Stimulated activated CD4-positive, alpha-beta T cell treated with anti-CD3 and anti-CD28 coated beads, Interleukin-4, amount 100 ng/mL, for 1 hour (primary cell): Measurements from ENCODE around the gene SYTL3.
"Not testable (repeated sequence)": the region's sequence is repeated elsewhere in the genome, so short reads cannot be mapped to it uniquely, and the experiment has no call there.

ENCODE experiments used
- DNase-seq: peaks from one replicate; pipeline ENCODE4 v3.0.0-alpha.2; 2020

The SYTL3 gene

DNA sequence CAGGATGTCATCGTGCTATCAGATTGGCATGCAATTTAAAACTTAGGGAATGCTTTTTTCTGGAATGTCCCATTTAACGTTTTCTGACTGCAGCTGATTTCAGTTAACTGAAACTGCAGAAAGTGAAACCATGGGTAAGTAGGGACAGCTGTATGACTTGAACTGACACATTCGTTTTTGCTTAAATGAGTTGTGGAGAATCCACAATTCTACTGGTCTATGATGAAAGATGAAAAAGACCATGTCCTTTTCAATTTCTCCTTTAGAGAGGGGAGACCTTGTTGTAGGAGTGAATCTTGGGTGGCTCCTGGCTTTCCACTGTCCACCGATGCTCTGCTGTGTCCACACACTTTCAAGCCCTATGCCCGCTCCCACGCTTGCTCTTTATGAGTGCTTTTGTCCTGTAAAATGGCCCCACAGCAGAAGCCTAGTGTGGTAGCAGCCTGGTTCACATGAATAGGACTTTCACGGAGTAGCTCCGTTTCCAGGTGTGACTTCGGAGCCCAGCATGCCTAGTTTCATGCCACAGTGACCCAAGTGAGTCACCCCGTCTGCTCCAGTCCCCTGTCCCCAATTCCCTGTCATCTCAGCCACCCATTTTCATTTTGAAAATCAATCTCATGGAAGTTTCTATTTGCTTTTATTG is 27.2 kb upstream of the SYTL3 start:
- DNase-seq = no peak

DNA sequence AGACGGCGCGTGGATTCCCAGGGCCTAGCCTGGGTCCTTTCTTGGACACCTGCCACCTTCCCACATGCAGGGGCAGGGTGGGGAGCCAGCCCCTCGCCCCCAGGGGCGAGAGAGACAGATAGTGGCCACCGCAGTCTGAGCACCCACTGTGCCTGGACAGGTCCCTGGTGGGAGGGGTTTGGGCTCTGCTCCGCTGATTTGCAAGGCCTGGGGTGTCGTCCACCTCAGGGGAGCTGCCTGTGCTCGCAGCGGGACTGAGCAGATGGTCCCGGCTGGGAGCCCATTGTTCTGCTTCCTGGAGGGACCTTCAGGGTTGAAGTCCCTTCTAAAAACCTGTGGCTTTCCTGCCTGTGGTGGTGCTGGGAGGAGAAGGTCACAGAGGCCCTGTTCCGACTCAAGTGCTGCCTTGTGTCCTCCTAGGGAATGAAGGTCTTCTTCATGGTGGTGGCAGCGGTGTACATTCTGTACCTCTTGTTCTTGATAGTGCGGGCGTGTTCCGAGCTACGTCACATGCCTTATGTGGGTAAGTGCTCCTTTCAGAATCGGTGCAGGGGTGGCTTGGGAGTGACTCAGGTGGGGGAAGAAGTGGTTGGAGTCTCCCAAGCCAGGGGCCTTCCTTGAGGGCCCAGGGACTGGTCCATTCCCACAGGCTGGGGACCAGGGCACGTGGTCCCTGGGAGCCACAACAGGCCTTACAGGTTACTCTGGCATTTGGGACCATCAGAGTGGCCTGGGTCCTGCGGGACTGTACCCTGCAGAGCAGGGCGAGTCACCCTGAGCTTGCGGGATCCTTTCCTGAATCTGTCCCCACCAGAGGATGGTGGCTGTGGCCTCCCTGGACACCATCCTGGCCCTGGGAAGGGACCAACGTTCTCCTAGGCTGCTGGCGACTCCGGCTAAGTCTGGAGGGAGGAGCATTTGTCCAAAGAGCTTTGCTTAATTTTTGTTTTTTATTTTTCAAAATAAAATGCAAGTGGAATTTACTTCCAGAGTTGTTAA is 24.9 kb upstream of the SYTL3 start:
- DNase-seq = no peak

DNA sequence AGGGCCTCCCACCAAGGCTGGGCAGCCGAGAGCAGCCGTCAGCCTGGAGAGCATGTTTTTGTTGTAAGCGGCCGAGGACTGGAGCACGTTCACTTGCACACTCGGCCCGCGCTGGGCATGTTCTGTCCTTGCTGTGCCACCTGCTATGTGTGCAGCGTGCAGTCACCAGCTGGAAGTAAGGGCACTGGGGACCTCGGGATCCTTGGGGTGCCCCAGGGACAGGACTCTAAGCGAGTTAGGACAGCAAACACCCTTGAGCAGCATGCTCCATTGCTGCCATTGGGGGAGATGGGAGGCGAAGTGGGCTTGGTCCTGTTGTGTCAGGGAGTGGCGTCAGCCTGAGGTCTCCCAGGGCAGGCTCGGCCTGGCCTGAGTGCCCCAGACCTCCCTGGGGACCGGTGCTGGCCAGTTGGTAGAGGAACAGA is 24.0 kb upstream of the SYTL3 start:
- no peak for DNase-seq

DNA sequence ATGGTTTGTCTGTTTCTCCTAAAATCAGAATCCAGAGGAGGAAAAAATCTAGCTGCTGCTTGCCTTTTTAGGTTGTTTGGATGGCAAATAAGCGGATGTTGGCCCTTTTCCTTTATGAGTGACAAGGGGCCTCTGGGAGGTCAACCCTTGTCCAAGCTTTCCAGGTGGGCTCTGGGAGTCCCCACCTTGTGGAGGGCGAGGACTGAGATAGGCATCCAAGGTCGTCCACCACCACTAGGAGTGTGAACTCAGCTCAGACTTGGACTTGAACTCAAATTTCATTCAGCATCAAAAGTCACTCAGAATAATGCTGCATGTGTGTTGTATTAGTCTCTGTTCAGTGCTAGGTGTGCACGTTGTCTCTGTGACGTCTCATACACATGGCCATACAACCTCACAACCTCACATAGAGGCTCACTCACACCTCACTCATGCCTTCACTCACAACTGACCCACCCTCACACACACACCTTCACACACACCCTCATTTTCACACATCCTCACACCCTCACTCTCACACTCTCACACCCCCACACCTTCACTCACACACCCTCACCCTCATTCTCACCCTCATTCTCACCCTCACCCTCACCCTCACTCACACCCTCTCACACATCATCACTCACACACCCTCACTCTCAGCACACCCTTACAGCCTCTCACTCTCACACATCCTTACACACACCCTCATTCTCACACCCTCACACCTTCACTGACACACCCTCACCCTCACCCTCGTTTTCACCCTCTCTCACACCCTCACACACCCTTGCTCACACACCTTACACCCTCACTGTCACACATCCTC is 23.3 kb upstream of the SYTL3 start:
- no peak for DNase-seq

DNA sequence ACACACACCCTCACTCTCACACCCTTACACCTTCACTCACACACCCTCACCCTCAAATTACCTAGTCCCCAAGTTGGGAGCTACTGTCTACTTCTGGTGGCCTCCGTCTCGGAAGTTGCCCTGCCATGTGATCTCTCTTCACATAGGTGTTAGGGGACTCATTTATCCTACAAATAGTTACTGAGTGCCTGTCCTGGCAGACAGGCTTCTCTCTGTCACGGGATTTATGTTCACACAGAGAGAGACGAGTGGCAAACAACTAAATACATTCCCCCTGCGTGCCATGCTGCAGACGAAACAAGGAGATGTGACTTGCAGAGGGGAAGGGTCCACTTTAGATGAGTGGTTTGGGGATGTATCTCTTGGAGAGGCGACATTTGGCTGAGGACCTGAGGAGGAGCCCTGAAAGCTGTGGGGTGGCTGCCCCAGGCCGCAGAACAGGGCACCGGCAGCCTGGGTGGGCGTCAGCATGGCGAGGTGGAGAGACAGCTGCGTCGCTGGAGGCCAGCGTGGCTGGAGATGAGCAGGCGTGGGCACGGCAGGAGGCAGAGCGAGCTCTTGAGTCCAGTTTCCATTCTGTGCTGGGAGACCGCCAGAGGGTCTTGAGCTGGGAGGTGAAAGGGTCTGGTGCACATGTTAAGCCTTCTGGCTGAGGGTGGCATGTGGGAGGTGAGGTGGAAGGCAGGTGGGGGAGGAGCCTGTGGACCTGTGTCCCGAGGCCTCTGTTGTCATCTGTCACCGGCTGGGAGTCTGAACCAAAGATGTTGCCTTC is 22.5 kb upstream of the SYTL3 start:
- no peak for DNase-seq

DNA sequence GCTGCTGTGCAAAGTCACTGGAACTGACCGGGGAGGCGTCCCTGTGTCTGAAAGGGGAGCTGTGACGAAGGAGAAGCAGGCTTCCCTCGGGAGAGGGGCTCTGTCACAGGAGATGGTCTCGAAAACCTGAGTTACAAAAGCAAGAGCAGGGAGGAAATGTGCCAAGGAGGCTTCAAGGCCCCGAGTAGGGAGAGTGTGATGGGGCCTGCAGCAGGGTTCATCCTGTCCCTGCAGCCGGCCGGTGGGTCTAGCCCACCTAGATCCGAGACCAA is 22.0 kb upstream of the SYTL3 start:
- no peak for DNase-seq

DNA sequence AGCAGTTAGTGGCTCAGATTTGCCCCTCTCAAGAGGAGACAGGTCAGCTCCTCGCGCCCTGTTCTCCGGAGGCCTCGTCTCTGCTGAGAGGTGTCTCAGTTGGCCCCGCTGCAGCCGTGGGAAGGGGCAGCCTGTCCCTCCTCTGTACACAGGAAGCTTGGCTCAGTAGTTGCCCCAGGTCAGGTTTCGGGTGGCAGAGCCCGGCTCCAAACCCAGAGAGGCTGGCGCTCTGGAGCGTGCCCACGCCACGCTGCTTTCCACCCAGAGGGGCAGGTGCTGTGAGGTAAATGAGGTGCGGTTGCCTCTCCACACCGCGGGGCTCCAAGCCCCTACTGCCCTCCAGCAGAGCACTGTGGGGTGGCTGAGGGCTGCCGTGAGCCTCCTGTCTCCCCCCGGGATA is 21.3 kb upstream of the SYTL3 start:
- no peak for DNase-seq

DNA sequence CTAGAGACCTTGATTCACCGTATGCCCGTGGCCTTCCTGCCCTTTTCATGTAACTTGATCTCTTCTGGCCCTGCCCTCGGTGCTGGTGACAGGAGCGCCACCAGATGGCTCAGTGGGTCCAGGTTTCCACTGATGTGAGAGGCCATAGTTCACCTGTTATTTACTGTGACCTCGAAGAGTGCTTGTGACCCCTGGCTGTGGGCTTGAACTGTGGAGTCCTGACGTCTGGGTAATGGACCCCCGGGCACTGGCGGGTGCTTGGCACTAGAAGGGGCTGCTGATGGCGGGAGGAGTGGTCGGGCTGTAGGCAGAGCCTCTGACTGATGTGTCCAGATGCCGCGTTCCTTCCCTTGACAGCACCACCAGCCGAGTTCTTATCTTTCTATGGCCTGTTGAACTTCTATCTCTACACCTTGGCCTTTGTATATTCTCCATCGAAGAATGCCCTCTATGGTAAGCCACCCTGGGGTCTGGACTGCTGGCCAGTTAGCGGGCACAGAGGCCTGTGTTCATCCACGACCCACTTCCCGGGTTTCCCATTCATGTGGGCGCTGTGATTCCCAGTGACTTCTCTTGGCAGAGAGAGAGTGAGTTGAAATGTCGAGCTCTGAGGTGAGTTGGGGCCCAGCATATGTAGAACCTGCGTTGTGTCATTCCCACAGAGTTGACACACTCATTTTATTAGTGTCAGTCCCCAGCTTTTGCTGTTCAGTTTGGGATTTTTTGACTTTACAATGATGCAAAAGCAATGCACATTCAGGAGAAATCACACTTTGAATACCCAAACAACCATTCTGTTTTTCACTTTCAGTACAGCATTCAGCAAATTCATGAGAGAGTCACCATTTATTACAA is 20.3 kb upstream of the SYTL3 start:
- DNase-seq = peak; percentile 30

DNA sequence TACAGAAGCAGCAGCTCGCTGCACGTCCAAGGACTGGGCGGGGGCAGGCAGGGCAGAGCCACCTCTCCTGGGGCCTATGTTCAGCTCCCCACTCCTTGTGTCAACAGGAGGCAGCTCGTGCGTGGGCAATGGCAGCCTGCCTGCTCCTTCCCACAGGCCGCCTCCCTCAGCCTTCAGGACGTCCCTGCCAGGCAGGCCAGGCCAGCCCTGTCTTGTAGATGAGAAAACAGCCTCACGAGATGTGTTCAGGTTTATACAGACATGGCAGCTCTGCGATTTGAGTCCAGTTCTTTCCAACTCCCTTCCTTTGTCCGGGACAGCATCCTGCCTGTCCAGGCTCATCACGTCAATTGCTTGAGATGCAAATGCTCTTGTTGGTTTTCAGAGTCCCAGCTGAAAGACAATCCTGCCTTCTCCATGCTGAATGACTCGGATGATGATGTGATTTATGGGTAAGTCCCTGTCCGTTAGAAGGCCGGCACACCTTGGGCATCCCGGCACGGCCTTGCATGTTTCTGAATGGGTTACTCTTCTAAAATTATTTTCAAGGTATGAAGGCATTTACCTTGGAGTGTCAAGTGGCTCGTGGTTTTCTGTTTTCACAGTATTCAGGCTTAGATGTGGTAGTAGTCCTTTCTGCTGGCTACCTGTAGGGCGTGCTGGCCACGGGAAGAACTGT is 18.8 kb upstream of the SYTL3 start:
- no peak for DNase-seq

DNA sequence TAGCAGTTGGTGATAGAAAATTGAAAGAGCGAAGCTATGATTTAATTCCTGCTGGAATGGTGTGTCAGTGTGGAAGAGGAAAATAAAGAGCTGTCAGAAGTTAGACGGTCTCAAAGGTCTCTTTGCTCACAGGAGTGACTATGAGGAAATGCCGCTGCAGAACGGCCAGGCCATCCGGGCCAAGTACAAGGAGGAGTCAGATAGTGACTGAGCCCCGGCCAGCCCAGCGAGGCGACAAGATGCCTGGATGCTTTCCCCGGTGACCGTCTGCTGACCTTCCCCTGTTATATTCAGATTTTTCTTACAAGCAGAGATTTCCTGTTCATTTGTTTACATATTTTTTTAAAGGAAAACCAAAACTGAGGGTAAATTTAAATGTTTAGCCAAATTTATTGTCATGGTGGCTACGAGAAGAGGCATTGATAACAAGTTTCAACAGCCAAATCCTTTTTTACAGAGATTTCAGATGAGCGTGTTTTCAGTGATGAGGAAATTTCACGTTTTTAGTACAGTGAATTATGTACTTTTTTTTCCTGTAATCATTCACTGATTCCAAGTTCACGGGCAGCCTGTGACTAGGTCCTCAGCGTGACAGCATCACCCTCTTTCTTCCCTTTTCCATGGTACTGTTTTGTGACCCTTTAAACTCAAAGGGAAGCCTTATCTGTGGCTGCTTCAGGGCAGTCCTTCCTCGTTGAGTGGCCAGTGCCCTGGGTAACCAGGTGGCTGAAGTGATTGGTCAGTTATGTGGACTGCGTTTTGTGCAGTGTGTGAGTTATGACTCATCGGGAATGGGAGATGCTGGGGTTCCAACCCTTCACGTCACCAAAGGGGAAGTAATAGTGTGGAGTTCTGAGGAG is 17.9 kb upstream of the SYTL3 start:
- no peak for DNase-seq

DNA sequence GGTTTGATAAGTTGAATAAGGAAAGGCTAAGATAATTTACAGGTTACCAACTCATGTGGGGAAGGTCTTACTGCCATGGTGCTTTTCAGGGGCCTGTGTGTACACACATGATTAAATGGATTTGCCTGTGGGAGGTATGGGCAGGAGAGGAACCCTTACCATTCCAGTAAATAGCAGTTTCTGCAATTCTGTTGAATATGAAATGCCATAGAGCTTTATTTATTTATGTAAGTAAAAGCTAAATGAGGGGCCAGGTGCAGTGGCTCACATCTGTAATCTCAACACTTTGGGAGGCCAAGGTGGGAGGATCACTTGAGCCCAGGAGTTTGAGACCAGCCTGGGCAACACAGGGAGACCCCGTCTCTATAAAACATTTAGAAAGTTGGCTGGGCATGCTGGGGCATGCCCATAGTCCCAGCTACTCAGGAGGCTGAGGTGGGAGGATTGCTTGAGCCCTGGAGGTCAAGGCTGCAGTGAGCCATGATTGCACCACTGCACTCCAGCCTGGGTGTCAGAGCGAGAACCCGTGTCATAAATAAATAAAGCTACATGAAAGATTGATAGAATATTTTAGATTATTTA is 17.2 kb upstream of the SYTL3 start:
- DNase-seq = not testable (repeated sequence)

DNA sequence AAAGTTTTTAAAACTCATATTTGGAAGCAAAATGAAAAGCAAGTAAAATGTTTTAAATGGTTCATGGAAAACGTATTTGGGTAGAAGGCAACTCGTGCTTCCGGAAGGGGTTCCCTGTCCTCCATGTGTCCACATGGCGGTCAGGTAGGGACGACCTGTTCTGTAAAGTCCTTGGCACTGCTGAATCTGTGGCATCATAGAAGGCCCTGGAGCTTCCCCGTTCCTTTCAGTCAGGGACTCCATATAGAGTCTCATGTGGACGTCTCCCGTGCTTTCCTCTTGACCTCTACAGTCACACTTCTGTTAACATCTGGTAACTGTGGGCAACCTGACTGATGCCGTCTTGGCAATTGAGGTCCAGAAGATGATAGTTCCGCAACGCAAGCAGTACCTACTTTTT is 16.7 kb upstream of the SYTL3 start:
- no peak for DNase-seq

DNA sequence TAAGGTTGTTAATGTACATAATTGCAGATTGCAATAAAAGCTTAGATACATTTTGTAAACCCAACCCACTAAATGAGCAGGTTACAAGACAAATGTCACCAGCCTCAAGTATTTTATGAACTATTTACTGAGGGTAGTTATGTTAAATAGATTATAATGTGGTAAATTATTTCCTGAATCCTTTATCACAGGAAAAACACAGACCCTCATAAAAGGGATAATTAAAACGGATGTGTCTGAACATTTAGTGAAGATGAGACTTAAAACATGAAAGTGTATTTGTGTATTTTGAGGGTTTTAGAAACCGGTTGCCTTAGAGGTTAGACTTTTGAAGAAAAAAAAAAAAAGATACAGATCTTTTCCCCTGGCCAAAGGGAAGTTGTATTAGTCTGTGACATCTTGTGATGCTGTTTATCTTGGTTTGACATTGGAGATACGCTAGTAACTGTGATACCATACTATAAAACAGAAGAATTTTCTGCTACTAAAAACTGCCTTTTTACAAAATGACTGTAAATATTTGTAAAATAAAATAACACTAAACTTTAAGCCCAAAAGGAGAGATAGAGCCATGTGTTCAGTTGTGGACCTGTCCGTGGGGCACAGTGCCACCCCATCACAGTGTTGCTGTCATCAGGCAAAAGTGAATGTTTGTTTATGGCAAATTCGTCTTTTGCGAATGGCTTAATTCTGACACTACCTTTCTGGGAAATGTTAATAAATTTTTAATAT is 15.0 kb upstream of the SYTL3 start:
- no peak for DNase-seq

DNA sequence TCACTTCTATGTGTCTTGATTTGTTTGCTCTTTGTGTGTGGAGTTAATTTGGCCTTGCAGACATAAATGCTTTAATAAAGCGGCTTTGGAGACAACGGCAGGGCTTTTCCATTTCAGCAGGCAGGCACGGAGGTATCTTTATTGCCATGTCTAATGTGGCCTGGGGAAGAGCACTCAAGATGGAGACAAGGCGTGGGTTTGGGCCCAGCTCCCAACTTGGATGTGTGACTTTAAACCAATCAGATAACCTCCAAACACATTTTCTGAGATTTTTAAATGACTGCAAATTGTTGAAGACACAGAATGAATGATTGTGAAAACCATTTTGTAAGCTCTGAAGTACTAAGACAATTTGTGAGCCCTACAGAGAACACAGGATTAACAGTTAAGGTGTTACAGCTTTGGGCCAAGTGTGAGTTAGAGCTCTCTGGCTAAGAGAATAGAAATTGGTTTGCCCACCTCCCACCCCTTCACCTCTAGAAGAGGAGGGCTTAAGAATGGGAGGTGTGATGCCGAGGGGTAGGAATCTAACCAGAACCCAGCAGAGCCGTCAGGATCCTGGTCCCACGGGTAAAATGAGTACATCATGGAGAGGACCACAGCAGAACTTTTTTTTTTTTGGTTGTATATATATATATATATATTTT is 14.3 kb upstream of the SYTL3 start:
- no peak for DNase-seq

DNA sequence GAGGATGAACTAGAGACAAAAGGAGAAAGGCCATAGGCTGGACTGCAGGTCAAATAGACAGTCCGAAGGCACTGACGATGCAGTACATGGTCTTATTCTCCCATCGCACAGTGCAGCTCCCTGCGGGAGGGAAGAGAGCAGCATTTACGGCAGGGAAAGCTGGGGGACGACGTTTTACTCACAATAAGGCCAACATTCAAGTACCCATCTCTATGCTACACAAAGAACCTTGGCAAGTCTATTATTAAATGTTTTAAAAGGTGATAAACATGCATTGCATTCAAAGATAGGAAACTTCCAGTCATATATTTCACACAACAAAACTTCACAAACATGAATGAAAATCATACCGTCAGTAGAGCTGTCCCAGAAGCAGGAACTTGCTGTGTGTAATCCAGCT is 13.1 kb upstream of the SYTL3 start:
- DNase-seq = no peak

DNA sequence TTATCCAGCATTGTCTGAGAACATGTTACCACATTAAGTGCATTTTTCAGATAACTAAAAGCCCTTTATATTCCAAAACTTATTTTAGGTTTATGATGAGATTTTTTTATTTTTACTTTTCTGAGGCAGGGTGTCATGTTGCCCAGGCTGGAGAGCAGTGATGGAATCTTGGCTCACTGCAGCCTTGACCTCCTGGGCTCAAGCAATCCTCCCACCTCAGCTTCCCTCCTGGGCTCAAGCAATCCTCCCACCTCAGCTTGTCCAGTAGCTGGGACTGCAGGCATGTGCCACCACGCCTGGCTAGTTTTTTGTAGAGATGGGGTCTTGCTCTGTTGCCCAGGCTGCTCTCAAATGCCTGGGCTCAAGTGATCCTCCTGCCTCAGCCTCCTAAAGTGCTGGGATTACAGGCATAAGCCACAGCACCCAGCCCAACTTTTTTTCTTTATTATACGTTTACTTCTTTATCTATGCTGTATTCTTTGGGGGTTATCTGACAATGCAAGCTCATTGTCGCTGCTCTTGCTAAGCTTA is 11.5 kb upstream of the SYTL3 start:
- no peak for DNase-seq

DNA sequence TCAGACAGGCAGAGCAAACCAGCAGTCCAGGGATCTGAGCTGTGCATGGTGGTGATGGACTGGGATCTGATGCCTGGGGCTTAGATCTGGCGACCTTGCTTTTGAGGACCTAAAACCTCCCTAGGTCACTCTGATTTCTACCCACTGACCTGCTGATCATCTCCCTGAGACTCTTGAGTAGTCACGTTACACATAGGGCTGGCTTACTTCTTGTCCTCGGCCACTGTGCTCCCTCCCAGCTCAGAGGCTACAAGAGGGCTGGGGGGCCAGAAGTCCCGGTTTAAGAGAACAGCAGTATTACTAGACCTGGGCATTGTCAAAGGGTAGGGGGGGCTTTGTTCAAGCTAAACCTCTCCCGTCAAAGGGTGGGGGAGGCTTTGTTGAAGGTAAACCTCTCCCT is 10.8 kb upstream of the SYTL3 start:
- no peak for DNase-seq

DNA sequence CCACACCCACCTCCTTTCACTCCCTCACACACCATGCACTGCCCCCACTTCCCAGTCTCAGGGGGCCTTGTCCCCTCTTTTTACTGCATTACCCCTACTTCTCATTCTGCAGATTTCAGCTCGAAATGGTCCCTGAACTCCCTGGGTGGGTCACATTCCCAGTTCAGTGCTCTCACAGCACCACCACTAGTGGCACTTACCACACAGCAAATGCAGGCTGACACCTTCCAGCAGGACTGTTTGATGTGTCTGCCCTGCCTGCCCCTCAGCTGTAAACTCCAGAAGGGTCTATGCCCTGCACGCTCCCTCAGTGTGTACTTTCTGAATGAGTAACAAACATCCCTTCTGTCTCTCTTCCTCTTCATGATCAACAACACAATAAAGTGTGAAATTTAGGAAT is 9.3 kb upstream of the SYTL3 start:
- no peak for DNase-seq
